ENCODE results near the gene PAK4.

Gene PAK4

DNA sequence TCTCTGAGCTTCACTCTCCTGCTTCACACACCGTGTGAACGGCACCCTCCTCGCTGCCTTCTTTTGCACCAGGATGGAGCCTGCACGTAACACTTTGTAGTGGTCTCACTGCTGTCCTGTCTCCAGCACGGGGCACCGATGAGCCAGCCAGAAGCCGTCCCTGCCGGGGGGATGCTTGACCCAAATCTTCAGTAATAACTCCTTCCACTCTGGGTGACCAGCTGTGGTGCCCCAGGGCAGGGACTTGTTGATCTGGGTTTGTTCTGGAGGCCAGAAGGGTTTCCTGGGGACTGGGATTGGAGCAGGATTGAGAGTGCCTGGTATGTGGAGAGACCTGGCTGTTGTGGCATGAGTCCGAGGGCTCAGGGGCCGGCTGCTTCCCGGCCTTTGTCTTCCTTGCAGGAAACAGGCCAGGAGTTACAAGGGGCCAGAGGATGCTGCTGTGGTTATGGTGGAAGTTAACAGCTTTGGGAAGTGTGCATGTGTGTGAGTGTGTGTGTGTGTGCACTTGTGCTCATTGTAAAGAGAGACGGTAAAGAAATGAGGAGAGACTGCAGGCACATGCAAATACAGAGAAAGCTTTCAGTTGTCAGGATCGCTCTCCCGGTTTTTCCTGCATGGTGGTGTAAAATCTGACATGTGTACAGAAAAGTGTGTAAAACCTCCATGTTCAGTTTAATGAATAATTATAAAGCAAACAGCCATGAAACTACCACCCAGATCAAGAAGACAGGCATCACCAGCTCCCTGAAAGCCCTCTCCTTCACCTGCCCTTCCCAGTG, 18.9 kb downstream of the PAK4 start:
- in situ Hi-C loops (cut with MboI; ENCODE audit: low sequenced_read_pairs), result no loop called here

DNA sequence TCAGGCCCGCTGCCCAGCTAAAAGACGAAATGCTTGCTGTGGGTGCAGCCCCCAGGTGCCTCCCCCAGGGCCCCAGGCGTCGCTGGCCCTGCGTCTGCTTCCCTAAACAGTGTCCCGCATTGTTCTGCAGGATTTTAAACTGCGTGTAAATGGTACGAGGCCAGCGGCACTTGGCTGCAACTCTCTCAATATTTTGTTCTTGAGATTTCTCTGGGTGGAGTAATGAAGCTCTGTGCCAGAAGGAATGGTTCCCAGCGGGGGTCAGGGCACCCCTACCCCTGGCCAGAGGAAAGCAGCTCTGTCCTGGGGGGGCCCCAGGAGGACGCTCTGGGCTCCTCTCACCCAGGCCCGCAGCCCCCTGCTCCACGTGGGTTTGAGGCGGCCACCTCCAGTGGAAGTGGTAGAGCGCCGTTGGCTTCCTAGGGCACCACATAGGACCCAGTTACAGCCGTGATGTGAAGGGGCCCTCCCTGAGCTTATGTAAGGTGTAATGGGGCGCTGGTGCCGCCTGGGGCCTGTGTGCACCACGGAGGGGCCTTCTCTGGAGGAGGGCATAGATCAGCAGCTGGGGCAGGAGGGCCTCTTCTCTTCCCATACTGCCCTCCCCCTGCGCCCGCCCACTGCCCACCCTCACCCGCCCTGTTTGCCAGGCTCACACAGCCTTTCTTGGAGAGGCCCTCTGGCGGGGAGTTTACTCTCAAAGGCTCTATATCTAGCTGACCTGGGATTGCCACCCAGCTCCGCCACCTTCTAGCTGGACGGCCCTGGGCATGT, 19.8 kb downstream of the PAK4 start:
- in situ Hi-C loops (cut with MboI; ENCODE audit: low sequenced_read_pairs), result no loop called here

DNA sequence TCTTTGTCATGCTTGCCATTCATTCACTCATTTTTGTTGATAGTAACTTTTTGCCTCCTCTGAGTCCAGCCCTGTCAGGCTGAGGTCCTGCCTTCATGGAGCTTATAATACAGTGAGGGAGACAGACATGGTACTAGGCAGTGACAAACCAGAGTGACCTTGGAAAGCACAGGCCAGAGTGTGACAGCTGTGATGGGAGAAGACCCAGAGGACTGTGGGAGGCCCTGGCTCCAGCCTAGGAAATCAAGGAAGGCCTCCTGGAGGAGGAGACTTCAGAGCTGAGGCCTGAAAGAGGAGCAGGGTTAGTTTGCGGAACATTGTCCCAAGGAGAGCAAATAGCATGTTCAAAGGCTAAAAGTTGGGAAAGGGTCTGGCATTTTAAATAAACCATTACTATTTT, 20.5 kb downstream of the PAK4 start:
- in situ Hi-C loops (cut with MboI; ENCODE audit: low sequenced_read_pairs), result no loop called here

DNA sequence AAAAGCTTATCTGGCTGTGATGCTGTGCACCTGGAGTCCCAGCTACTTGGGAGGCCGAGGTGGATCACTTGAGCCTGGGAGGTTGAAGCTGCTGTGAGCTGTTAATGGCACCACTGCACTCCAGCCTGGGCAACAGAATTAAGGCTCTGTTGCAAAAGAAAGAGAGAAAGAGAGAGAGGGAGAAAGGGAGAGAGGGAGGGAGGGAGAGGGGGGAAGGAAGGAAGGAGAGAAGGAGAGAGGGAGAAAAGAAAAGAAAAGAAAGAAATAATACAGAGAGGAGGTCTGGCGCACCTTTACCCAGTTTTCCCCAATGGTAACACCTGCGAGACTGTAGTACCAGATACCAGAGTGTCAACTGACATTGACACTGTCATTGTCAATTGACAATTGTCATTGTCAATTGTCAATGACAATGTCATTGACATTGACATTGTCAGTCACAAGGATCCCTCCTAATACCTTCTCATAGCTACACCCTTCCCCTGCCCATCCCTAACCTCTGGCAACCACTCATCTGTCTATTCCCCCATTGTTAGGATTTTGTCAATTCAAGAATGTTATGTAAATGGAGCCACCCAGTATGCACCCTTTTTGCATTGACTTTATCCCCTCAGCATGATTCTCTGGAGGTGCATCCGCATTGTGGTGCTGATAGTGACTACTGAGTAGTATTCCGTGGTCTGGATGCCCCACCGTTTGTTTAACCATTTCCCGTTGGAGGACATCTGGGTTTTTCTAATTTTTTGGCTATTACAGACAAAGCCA, 21.3 kb downstream of the PAK4 start:
- in situ Hi-C loops (cut with MboI; ENCODE audit: low sequenced_read_pairs), result no loop called here

DNA sequence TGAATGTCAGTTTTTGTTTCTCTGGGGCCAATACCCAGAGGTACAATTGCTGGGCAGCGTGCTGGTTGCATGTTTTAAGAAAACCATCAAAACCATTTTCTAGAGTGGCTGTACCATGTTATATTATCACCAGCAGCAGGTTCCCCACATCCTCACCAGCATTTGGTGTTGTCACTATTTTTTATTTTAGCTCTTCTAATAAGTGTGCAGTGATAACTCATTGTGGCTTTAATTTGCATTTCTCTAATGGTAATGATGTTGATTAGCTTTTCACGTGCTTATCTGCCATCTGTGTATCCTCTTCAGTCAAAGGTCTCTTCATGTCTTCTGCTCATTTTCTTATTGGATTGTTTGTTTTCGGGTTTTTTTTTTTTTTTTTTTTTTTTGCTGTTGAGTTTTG, 21.9 kb downstream of the PAK4 start:
- in situ Hi-C loops (cut with MboI; ENCODE audit: low sequenced_read_pairs), result no loop called here

DNA sequence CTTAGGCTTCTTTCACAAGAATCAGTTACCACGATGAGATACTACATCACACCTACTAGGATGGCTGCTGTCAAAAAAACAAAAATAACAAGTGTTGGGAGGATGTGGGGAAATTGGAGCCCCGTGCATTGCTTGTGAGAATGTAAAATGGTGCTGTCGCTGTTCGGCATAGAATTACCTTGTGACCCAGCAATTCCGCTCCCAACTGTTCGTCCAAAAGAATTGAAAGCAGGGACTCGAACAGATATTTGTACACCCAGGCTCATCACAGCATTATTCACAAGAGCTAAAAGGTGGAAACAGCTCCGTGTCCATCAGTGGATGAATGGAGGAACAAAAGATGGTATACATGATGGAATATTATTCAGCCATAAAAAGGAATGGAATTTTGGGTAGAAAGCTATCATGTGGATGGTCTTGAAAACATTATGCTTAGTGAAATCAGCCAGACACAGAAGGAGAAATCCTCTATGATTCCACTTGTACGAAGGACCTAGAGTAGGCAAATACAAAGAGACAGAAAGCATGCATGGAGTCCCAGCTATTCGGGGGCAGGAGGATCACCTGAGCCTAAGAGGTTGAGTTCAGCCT, 23.4 kb downstream of the PAK4 start:
- in situ Hi-C loops (cut with MboI; ENCODE audit: low sequenced_read_pairs), result no loop called here

DNA sequence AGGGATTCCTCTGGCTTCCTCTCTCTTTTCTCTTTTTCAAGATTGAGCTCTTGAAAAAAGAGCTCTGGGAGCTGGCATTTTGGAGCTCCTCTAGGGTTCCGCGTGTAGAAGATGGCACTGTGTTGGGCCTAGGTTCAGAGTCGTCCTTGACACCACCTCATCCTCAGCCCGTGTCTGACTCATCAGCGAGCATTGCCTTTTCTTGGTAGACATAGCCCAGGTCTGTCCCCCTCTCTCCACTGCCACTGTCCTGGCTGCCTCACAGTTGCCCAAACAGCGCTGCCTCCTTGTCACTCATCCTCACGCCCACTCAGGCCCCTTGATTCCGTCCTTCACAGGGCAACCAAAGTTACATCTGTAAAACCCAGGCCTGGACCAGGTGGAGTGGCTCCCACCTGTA, 24.6 kb downstream of the PAK4 start:
- in situ Hi-C loops (cut with MboI; ENCODE audit: low sequenced_read_pairs), result no loop called here

DNA sequence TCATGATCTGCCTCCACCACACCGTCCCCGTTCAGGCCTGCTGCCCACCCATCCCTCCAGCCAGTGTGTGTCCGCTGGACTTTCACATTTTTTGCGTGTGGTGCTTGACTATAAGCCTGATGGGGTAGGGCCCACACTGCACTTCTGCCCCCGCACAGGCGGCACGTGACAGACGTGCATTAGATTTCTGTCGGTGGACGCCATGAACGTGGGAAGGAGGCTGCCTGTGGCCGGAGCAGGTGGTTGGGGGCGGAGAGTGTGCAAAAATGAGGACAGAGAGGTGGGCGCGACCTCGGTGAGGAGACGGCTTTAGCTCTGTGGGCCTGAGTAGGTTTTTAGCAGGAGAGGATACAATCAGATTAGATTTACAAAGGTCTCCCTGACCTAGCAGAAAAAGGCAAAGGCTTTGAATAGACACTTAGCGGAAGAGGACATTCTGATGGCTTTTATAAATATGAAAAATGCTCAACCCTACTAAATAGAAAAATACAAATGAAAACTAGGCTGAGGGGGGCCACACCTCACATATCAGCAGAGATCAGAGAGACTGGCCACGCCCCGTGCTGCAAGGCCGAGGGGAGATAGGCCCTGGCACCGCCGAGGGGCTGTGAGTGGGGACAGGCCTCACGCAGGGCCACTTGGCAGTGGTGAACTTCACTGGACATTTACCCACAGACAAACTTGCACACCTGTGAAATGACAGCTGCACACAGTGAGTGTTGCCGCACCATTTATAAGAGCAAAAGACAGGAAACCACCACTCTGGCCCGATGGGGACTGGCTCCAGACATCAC, 25.4 kb downstream of the PAK4 start:
- in situ Hi-C loops (cut with MboI; ENCODE audit: low sequenced_read_pairs), result no loop called here

DNA sequence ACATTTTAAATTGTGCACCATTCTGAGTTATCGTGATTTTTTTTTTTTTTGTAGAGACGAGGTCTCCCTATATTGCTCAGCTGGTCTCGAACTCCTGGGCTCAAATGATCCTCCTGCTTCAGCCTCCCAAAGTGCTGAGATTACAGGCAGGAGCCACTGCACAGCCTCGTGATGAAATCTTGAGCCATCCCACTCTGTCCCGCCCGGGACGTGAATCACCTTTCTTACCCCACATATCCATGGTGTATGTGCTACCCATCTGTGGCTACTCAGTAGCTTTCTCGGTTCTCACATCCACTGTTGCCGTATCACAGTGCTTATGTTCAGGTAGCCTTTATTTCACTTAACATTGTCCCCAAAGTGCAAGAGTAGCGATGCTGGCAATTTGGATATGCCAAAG, 26.5 kb downstream of the PAK4 start:
- in situ Hi-C loops (cut with MboI; ENCODE audit: low sequenced_read_pairs), result no loop called here

DNA sequence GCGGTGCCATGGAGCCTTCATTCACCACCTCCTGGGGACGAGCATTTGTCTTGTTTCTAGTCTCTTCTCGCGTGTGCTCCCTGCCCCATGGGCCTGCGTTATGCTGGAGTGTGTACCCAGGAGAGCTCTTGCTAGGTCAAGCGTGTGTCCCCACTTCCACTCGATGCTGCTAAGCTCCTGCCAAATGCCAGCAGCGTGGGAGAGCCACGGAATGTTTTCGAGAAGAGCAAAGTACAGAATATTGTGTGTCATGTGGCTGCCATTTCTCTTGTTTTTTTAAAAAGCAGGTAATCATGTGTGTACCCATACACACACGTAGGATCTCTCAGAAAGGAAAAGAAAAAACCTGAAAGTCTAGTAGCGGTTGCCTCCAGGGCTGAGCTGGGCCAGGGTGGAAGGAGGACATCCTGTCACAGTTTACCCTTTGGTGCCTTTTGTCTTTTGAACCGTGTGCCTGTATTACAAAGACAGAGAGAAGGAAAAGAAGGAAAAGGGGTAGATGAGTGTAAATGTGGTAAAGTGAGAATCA, 28.6 kb downstream of the PAK4 start:
- in situ Hi-C loops (cut with MboI; ENCODE audit: low sequenced_read_pairs), result no loop called here

DNA sequence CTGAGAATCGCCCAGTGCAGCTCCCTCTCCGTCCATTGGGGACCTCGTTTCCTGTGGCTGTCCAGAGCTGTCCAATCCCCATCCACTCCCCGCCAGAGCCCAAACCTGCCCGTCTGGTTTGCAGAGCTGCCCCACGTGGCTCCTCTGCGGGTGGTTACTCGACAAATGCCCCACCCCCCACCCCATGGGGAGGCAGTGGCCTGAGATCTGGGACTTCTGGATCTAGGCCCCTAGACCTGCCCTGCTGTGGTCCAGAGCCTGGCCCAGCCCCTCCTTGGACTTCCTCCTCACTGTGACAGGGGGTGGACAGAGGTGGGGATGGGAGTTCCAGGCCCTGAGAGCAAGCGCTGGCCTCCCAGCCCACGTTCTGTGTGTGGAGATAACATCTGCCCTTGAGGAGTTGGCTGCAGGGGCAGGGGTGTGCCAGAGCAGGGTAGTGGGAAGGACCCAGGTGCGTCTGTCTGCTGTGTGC, 29.1 kb downstream of the PAK4 start:
- in situ Hi-C loops (cut with MboI; ENCODE audit: low sequenced_read_pairs), result no loop called here

DNA sequence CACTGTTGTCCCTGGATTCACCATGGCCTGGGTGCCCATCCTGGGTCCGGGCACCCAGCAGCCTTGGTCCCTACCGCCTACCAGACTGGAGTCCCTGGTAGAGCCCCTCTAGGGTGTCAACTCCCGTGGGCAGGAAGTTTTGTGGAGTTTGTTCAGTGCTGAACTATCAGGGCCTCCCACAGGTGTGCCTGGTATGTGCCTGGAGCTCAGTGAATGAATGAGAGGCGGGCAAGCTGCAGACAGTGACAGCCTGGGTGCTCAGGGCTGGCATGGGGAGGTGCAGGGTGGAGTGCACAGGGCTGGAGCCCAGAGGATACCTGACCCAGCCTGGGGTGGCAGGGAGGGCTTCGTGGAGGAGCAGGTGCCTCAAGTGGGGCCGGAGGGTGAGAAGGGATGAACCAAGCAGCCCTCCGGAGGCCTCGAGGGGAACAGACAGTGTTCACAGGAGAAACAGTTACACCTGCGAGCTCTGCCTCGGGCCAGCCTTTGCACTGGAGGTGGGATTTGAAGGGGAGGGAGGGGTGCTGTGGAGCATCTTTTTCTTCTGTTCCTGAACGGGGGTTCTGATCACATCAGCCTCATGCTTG, 29.6 kb downstream of the PAK4 start:
- in situ Hi-C loops (cut with MboI; ENCODE audit: low sequenced_read_pairs), result no loop called here

DNA sequence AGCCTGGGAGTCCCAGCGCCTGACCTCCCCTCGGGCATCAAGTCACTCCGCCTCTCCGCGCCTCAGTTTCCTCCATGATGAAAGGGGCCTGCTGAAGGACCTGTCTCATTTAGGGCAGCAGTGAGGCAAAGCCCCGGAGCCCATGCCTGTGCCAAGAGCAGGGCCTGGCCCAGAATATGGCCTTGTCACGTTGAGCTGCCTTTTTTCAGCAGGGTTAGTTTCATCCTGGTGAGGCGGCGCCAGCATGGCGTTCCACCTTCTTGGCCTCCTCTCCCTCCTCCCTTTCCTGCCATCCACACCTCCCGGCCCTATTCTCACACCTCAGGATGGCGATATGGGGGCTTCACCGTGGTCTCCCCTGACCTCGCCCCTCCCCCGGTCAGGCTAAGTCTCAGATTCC, 30.2 kb downstream of the PAK4 start:
- in situ Hi-C loops (cut with MboI; ENCODE audit: low sequenced_read_pairs), result no loop called here

DNA sequence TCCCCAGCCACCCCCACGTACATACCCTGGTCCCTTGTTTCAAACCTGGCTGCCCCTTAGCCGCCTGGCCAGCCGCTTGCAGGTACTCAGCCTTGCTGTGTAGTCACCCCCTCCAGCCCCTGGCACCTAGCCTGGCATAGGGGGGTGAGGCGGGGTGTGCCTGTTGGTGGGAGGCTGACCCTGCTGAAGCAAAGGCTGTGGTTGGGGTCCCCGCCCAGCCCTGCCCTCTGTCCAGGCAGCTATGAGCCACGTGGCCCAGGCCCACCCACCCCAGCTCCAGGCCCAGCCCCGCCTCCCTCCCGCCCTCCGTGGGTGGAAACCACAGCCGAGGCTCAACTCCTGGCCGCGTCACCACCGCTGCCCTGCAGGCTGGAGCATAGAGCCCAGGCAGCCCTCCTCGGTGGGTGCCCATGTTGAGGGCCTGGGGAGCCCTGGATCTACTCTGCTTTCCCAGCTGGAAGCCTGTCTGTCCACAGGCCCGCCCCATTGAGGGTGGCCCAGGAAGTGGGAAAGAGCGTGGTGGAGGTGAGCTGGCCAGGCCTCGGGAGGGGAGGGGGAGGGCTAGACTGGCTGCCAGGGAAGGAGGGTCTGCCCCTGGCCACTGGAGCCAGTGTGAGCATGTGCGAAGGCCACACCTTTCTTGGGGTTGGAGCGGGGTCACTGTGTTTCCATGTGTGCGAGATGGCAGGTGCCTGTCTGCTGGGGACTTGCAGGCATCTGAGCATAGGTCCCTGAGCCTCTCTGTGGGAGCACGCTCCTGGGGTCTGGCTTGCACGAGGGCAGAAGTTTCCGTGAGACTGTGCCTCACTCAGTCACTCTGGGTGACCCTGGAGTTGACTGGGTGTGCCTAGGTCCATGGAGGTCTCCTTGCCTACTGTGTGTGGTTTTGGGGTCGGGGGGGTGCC, 31.0 kb downstream of the PAK4 start:
- in situ Hi-C loops (cut with MboI; ENCODE audit: low sequenced_read_pairs), result no loop called here

DNA sequence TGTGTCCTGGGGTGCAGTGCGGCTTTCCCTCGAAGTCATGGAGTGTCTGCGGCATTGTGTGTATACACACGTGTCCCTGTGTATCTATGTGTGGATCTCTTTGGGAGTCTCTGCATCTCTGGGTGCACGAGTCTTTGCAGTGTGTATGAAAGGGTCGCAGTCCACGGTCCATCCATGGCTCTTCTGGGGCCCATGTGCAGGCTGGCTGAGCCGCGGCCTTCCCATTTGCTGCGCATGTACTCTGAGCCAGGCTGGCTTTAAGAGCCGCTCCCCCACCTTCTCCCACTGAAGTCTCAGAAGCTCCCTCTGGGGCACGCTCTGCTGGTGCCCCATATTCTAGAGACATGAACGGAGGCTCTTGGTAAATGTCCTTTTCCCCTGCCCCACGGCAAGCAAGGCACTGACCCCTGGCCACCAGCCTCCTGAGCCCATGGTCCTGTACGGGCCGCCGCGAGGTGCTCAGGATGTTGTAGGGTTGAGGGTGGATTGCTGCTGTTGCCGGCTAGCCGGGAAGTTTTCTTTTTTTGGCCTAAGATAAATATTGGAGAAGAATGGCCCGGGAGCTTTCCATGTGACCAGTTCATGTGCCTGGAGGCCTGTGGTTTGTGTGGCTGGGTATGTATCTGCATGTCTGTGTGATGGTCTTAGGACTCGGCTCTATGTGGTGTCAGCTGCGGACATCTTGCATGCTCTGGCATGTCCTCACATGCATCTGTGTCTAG, 31.9 kb downstream of the PAK4 start:
- in situ Hi-C loops (cut with MboI; ENCODE audit: low sequenced_read_pairs), result no loop called here

DNA sequence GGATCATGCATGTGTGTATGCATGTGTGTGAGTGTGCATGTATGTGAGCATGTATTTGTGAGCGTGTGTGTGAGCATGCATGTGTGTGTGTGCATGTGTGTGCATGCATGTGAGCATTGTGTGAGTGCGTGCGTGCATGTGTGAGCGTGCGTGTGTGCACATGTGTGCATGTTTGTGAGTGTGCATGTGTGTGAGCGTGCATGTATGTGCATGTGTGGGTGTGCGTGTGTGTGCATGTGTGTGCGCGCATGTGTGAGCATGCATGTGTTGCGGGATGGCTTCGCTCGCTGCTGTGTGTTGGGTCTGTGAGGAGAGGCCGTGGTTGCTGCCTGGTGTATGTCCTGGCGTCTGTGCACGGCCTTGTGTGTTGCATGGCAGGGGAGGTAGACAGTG, 32.4 kb downstream of the PAK4 start:
- in situ Hi-C loops (cut with MboI; ENCODE audit: low sequenced_read_pairs), result no loop called here

DNA sequence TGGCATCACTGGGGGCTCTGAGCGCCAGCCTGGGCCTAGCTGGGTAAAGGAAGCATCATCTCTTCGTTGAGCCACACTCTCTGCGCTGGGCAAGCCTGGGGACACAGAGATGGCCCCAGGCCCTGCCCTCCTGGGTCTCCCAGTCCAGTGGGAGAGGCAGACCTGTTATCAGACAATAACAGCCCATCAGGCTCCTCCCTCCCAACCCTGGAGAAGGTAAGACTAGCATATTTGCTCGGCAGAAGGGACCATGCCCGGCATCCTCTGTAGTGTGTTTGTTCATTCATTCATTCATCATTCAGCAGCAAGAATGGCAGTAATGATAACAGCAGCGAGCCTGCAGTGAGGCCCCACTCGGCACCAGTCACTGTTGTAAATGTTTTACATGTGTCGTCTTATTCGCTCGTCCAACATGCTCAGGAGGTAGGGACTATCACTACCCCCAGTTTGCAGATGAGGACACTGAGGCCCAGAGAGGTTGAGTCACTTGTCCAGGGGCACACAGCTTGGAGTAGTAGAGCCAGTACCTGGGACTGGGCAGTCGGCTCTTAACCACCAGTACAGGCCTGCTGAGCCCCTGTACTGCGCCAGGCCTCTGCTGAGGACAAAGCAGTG, 33.2 kb downstream of the PAK4 start:
- in situ Hi-C loops (cut with MboI; ENCODE audit: low sequenced_read_pairs), result no loop called here

DNA sequence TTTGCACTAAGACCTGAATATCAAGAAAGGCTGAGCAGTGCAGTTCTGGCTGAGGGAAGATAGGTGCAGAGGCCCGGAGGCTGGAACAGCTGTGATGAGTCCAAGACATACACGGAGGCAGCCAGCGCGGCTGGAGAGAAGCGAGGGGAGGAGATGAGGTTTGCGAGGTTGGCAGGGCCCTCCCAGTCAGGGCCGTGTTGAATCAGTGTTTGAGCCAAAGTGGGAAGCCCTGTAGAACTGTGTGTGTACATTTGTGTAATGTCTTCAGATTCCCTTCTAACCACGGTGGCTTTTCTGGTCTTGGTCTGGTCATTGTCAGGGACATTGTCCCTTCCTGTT, 34.9 kb downstream of the PAK4 start:
- in situ Hi-C loops (cut with MboI; ENCODE audit: low sequenced_read_pairs), result no loop called here
